ENCODE measurements around the gene INHA.

INHA gene

DNA sequence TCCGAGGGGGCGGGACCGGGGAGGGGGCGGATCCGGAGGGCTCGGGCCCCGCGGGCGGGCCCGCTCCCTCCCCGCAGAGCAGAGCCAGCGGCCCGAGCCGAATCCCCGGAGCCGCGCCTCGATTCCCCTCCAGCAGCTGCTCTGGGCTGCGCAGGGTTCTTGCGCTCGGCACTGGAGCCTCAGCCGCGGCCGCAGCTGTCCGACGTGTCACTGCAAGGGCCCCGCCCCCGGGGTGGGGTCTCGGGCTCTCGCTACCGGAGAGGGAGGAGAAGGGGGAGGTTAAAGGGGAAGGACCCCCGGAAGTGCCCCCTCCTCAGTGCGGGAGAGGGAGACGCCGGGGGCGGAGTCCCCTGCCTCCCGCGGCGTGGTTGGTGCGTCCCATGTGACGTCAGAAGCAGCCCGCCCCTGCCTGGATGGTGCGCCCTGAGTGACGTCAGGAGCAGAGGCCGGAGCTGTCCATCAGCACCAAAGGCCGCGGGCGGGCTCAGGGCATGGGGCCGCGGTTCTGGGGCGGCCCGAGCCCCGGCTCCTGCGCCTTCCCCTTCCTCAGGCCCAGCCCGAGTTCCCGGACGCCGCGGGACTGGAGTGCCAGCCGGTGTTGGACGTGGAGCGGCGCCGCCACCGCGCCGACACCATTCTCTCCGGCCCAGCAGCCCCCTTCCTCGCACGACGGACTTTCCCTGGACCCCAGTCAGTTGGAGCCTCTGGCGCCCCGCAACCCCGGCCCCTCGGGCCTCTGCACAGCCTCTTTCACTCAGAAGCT, 28.3 kb upstream of the INHA start, which contains the start of the genes CHPF and TMEM198:
CHPF (minus strand) TSS at position 214 of the 763 bp plus-strand sequence. CDS start 271 bp downstream, outside the sequence.
TMEM198 (plus strand) TSS at position 433 of the 763 bp plus-strand sequence. CDS start 700 bp downstream, outside the sequence.
- peak; percentile 82 for ATAC-seq
- TF ChIP-seq TOX (CRISPR knock-in tag; IDR thresholded peaks at IDR 0.05; ENCODE audit: borderline replicate concordance) (no peak), ZFP3 (CRISPR knock-in tag; IDR thresholded peaks at IDR 0.05) (peak; percentile 73; the same call in 1 of the 2 replicates)
- TF ChIP-seq, protein P1, sequence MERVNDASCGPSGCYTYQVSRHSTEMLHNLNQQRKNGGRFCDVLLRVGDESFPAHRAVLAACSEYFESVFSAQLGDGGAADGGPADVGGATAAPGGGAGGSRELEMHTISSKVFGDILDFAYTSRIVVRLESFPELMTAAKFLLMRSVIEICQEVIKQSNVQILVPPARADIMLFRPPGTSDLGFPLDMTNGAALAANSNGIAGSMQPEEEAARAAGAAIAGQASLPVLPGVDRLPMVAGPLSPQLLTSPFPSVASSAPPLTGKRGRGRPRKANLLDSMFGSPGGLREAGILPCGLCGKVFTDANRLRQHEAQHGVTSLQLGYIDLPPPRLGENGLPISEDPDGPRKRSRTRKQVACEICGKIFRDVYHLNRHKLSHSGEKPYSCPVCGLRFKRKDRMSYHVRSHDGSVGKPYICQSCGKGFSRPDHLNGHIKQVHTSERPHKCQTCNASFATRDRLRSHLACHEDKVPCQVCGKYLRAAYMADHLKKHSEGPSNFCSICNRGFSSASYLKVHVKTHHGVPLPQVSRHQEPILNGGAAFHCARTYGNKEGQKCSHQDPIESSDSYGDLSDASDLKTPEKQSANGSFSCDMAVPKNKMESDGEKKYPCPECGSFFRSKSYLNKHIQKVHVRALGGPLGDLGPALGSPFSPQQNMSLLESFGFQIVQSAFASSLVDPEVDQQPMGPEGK (CRISPR knock-in tag; IDR thresholded peaks at IDR 0.05; ENCODE audit: borderline replicate concordance) = peak; percentile 89

DNA sequence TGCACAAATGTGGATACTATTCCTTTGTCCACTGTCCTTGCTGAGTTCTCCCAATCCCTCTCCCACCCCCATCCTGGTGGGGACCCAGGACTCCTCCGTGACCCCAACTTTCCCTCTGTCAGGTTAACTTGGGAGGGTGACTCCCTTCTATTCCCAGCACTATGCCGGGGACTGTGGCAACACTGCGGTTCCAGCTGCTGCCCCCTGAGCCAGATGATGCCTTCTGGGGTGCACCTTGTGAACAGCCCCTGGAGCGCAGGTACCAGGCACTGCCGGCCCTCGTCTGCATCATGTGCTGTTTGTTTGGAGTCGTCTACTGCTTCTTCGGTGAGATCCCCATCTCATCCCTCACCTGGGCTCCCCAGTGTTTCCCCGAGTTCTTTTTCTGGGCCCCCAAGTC, 27.5 kb upstream of the INHA start:
- TF ChIP-seq ZFP30 (CRISPR knock-in tag; IDR thresholded peaks at IDR 0.05) (no peak), ISL1 (CRISPR knock-in tag; IDR thresholded peaks at IDR 0.05) (no peak), TCF4 (CRISPR knock-in tag; IDR thresholded peaks at IDR 0.05; ENCODE audit: borderline replicate concordance) (no peak), ZNF8 (CRISPR knock-in tag; IDR thresholded peaks at IDR 0.05) (no peak), CSDC2 (CRISPR knock-in tag; IDR thresholded peaks at IDR 0.05) (no peak), ZFP3 (CRISPR knock-in tag; IDR thresholded peaks at IDR 0.05) (no peak), SNAI2 (CRISPR knock-in tag; IDR thresholded peaks at IDR 0.05) (no peak)
- TF ChIP-seq, protein P2, sequence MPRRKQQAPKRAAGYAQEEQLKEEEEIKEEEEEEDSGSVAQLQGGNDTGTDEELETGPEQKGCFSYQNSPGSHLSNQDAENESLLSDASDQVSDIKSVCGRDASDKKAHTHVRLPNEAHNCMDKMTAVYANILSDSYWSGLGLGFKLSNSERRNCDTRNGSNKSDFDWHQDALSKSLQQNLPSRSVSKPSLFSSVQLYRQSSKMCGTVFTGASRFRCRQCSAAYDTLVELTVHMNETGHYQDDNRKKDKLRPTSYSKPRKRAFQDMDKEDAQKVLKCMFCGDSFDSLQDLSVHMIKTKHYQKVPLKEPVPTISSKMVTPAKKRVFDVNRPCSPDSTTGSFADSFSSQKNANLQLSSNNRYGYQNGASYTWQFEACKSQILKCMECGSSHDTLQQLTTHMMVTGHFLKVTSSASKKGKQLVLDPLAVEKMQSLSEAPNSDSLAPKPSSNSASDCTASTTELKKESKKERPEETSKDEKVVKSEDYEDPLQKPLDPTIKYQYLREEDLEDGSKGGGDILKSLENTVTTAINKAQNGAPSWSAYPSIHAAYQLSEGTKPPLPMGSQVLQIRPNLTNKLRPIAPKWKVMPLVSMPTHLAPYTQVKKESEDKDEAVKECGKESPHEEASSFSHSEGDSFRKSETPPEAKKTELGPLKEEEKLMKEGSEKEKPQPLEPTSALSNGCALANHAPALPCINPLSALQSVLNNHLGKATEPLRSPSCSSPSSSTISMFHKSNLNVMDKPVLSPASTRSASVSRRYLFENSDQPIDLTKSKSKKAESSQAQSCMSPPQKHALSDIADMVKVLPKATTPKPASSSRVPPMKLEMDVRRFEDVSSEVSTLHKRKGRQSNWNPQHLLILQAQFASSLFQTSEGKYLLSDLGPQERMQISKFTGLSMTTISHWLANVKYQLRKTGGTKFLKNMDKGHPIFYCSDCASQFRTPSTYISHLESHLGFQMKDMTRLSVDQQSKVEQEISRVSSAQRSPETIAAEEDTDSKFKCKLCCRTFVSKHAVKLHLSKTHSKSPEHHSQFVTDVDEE (CRISPR knock-in tag; IDR thresholded peaks at IDR 0.05) = no peak
- TF ChIP-seq, protein P1 (CRISPR knock-in tag; IDR thresholded peaks at IDR 0.05; ENCODE audit: borderline replicate concordance) = no peak
- no peak for ATAC-seq

DNA sequence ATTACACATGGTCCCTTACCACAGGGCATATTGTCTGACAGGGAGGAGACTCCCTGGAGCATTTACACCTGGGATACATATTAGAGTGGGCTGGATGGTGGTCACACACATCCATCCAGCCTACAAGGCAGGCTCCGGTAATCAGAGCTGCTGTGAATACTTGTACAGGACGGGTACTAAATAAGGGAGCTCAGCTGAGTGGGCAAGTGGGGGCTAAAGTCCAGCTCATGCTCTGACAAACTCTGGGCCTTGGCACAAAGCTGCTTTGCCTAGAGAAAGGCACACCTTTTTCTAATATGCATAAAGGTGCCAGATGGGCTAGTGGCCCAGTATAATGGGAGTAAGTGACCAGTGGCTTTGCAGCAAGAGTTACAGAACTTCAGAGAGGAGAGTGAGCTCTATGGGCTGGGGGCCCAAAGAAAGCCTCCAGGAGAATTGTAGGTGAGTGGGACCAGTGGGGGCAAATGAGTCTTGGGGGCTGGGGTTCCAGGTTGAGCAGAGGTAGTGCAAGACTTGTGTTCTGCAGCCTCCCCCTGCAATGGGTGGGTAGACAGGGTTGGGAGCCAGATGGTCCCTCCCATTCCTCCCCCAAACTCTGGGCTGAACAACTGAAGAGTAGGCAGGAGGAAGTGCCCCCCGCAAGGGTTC, 26.7 kb upstream of the INHA start:
- TF ChIP-seq GLIS3 (CRISPR knock-in tag; IDR thresholded peaks at IDR 0.05) (no peak), PPARA (CRISPR knock-in tag; IDR thresholded peaks at IDR 0.05; ENCODE audit: borderline replicate concordance) (no peak), OSR1 (CRISPR knock-in tag; IDR thresholded peaks at IDR 0.05) (no peak), CSDC2 (CRISPR knock-in tag; IDR thresholded peaks at IDR 0.05) (no peak), ZFP30 (CRISPR knock-in tag; IDR thresholded peaks at IDR 0.05) (no peak), ZNF70 (CRISPR knock-in tag; IDR thresholded peaks at IDR 0.05) (no peak), ISL1 (CRISPR knock-in tag; IDR thresholded peaks at IDR 0.05) (no peak)
- ATAC-seq = no peak

DNA sequence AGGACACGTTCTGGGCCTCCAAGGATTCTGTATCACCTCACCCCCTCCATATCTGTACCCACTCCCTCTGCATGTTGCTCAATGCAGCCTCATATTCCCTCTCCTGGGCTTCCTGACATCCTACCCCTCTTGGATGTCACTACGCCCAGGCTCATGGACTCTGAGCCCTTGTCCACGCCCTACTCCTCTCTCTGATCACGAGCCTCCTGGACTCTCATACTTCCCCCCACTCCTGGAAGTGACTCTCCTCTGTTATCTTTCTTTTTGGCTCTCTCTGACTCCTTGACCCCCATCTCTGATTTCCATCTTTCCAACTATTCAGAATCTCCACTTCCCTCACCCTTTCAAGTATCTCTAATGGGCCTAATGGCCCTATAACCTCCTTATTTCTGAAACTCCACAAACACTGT, 26.2 kb upstream of the INHA start:
- TF ChIP-seq ISL1 (CRISPR knock-in tag; IDR thresholded peaks at IDR 0.05) (no peak), ZFP3 (CRISPR knock-in tag; IDR thresholded peaks at IDR 0.05) (no peak), ZNF70 (CRISPR knock-in tag; IDR thresholded peaks at IDR 0.05) (no peak), PPARA (CRISPR knock-in tag; IDR thresholded peaks at IDR 0.05; ENCODE audit: borderline replicate concordance) (no peak), CSDC2 (CRISPR knock-in tag; IDR thresholded peaks at IDR 0.05) (no peak), RARB (CRISPR knock-in tag; IDR thresholded peaks at IDR 0.05) (no peak)
- ATAC-seq = no peak

DNA sequence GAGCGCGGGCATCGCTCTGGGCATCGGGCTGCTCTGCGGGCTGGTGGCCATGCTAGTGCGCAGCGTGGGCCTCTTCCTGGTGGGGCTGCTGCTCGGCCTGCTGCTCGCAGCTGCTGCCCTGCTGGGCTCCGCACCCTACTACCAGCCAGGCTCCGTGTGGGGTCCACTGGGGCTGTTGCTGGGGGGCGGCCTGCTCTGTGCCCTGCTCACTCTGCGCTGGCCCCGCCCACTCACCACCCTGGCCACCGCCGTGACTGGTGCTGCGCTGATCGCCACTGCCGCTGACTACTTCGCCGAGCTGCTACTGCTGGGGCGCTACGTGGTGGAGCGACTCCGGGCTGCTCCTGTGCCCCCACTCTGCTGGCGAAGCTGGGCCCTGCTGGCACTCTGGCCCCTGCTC, 24.5 kb upstream of the INHA start:
- no peak for ATAC-seq
- TF ChIP-seq ESRRG (CRISPR knock-in tag; IDR thresholded peaks at IDR 0.05) (no peak), ZFP30 (CRISPR knock-in tag; IDR thresholded peaks at IDR 0.05) (no peak), SNAI2 (CRISPR knock-in tag; IDR thresholded peaks at IDR 0.05) (no peak), ZFP3 (CRISPR knock-in tag; IDR thresholded peaks at IDR 0.05) (no peak), CSDC2 (CRISPR knock-in tag; IDR thresholded peaks at IDR 0.05) (no peak), PPARA (CRISPR knock-in tag; IDR thresholded peaks at IDR 0.05; ENCODE audit: borderline replicate concordance) (no peak), ZC3H10 (CRISPR knock-in tag; IDR thresholded peaks at IDR 0.05) (no peak), ZNF8 (CRISPR knock-in tag; IDR thresholded peaks at IDR 0.05) (no peak), GLIS3 (CRISPR knock-in tag; IDR thresholded peaks at IDR 0.05) (no peak), TCF4 (CRISPR knock-in tag; IDR thresholded peaks at IDR 0.05; ENCODE audit: borderline replicate concordance) (no peak), ZNF70 (CRISPR knock-in tag; IDR thresholded peaks at IDR 0.05) (no peak), ARNTL (CRISPR knock-in tag; IDR thresholded peaks at IDR 0.05; ENCODE audit: borderline replicate concordance, low read depth) (no peak)
- TF ChIP-seq, protein P3, sequence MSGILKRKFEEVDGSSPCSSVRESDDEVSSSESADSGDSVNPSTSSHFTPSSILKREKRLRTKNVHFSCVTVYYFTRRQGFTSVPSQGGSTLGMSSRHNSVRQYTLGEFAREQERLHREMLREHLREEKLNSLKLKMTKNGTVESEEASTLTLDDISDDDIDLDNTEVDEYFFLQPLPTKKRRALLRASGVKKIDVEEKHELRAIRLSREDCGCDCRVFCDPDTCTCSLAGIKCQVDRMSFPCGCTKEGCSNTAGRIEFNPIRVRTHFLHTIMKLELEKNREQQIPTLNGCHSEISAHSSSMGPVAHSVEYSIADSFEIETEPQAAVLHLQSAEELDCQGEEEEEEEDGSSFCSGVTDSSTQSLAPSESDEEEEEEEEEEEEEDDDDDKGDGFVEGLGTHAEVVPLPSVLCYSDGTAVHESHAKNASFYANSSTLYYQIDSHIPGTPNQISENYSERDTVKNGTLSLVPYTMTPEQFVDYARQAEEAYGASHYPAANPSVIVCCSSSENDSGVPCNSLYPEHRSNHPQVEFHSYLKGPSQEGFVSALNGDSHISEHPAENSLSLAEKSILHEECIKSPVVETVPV (CRISPR knock-in tag; IDR thresholded peaks at IDR 0.05) = no peak
- TF ChIP-seq, protein P4, sequence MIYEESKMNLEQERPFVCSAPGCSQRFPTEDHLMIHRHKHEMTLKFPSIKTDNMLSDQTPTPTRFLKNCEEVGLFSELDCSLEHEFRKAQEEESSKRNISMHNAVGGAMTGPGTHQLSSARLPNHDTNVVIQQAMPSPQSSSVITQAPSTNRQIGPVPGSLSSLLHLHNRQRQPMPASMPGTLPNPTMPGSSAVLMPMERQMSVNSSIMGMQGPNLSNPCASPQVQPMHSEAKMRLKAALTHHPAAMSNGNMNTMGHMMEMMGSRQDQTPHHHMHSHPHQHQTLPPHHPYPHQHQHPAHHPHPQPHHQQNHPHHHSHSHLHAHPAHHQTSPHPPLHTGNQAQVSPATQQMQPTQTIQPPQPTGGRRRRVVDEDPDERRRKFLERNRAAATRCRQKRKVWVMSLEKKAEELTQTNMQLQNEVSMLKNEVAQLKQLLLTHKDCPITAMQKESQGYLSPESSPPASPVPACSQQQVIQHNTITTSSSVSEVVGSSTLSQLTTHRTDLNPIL (CRISPR knock-in tag; IDR thresholded peaks at IDR 0.05; ENCODE audit: low read depth) = no peak
